Rectal smooth muscle tissue (tissue), 1 donor: ENCODE results near the gene SAPCD1.

ENCODE experiments used
- H3K27ac ChIP-seq: one replicate; pipeline ENCODE4 v1.7.0; 2013; ENCODE audit warnings: low read depth, low read length, inconsistent platforms
- H3K27me3 ChIP-seq: one replicate; pipeline ENCODE4 v1.7.0; 2013; ENCODE audit warnings: low read length; ENCODE audit not compliant: control insufficient read depth, insufficient read depth
- H3K36me3 ChIP-seq: one replicate; pipeline ENCODE4 v1.7.0; 2013; ENCODE audit warnings: low read length; ENCODE audit not compliant: control insufficient read depth, insufficient read depth
- H3K4me1 ChIP-seq: one replicate; pipeline ENCODE4 v1.7.0; 2013; ENCODE audit warnings: low read length; ENCODE audit not compliant: control insufficient read depth, insufficient read depth
- H3K4me3 ChIP-seq: one replicate; pipeline ENCODE4 v1.7.0; 2013; ENCODE audit warnings: low read length
- H3K9ac ChIP-seq: one replicate; pipeline ENCODE4 v1.7.0; 2013; ENCODE audit warnings: low read length

SAPCD1 gene

DNA sequence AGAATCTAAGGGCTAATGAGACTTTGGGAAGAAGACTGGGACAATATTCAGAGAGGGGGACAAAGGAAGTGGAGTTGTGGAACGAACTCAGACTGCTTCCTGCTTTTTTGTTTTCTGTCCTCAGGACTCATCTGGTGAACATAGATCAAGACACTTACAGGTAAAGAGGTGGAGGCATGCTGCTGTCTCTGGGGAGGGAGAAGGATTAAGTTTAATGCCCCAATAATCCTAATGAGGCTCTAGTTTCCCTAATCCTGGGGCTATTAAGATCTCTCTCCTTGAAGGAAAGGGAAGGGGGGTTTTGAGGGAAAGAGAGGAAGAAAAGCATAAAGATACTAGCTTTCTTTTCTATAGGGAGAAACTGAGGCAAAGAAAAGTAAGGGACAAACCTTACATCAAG is 18.0 kb upstream of the SAPCD1 start:
- Histone ChIP-seq H3K27ac (no peak overlapping the region), H3K4me1 (no peaks in the 10 kb centered on the region), H3K36me3 (no peaks in the 10 kb centered on the region), H3K4me3 (no peak overlapping the region), H3K9ac (no peak overlapping the region), H3K27me3 (no peaks in the 10 kb centered on the region)

DNA sequence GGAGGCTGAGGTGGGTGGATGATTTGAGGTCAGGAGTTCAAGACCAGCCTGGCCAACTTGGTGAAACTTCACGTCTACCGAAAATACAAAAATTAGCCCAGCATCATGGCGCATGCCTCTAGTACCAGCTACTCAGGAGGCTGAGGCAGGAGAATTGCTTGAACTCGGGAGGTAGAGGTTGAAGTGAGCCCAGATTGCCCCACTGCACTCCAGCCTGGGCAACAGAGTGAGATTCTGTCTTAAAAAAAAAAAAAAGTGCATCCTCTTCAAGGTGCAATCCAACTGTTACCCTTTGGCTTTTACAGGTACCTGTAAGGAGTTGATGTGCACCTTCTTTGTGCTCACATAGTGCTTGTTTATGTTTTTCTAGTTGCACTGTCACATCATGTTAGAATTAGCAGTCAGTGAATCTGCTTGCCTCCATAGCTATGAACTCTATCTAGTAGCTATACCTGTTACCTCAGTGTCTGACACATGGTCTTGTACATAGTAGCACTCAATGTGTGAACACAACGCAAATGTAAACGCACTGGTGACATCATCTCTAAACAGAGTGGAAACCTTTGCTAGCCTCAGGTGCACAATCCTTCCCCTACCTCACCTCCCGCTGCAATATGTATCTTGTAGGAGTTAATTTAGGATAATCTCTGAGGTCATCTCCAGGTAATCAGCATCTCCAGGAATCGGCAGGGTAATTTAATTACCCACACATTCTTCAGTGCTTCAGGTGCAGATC is 13.0 kb upstream of the SAPCD1 start:
- Histone ChIP-seq H3K9ac (no peak overlapping the region), H3K4me1 (no peaks in the 10 kb centered on the region), H3K4me3 (no peak overlapping the region), H3K27me3 (no peaks in the 10 kb centered on the region), H3K27ac (no peak overlapping the region), H3K36me3 (no peaks in the 10 kb centered on the region)

DNA sequence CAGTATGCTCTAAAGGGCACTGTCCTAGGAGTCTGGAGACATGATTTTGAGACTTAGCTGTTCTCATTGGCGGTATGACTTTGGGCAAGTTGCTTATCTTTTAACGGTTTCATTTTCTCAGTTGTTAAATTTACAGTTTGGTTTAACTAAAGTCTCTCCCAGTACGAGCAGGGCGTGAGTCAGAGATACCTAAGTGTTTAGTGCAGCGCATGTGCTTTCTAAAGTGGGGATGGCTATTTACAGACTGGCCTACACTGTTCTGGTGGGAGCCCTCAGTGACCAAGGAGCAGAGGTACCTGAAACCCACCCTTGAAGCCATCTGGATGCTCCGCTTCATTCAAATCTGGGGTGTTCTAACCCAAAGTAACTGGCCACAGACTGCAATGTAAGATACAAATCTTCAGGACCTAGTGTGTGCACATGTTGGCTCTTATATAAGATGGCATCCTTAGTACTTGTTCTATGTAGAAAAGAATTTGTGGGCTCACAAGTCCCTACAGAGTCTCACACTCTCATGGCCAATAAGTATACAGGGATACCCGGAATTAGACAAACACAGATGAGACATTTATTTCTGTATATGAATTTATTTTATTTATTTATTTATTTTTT is 11.9 kb upstream of the SAPCD1 start:
- no peaks in the 10 kb centered on the region for H3K36me3 ChIP-seq
- H3K9ac ChIP-seq = no peak overlapping the region
- no peaks in the 10 kb centered on the region for H3K27me3 ChIP-seq
- H3K4me1 ChIP-seq = no peaks in the 10 kb centered on the region
- H3K4me3 ChIP-seq = no peak overlapping the region
- H3K27ac ChIP-seq = no peak overlapping the region

DNA sequence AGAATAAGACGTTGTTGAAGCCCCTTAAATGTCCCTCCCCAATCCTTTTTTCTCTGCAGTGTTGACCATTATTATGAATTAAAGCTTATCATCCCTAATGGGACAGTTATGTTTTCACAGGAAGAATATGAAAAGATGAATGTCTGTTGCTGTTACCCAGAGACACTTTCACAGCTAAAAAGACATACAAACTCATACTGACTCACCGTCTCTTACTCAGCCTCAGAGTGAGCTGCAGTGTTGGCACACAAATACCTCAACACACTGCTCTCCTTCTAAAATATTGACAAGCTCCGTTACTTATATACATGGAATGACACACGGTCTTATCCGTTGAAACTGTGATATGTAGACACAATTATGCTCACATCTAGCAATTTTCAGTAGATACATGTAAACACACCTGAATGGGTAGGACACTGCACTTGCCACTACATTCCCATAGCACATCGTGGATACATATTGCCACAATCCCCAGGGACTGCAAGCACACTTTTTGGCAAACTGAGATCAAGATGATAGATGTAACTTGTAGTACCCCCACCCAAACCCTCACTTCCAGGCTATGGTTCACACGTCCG is 9.6 kb upstream of the SAPCD1 start:
- Histone ChIP-seq H3K4me3 (no peak overlapping the region), H3K36me3 (no peaks in the 10 kb centered on the region), H3K27ac (no peak overlapping the region), H3K4me1 (no peaks in the 10 kb centered on the region), H3K9ac (no peak overlapping the region), H3K27me3 (no peaks in the 10 kb centered on the region)

GRCh38 chr6:31758281-31758680 is 4.2 kb upstream of the SAPCD1 start:
- Histone ChIP-seq H3K27me3 (no peaks in the 10 kb centered on the region), H3K36me3 (no peaks in the 10 kb centered on the region)

DNA sequence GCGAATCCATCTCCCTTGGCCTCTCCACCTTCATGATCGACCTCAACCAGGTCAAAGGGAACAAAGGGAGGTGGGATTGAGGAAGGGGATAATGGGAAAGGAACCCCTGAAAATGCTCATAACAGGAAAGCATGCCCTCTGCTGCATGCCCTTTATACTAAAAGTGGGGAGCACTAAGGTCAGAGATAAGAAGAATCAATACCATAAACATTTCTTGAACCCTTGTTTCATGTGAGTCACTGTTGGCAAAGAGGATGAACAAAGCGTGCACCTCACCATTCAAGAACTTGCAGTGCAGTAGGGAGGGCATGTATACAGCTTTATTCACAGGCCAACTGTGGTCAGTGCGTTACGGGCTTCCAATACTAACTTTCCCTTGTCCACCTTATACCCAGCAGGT is 1.7 kb upstream of the SAPCD1 start:
- Histone ChIP-seq H3K27ac (no peak overlapping the region), H3K4me3 (no peak overlapping the region), H3K36me3 (no peaks in the 10 kb centered on the region), H3K9ac (no peak overlapping the region), H3K4me1 (no peaks in the 10 kb centered on the region), H3K27me3 (no peaks in the 10 kb centered on the region)

More at GRCh38 chr6:31758281-31758680, 4.2 kb upstream of the SAPCD1 start:
- Histone ChIP-seq H3K4me3 (no peak overlapping the region), H3K9ac (no peak overlapping the region), H3K4me1 (no peaks in the 10 kb centered on the region), H3K27ac (no peak overlapping the region)

DNA sequence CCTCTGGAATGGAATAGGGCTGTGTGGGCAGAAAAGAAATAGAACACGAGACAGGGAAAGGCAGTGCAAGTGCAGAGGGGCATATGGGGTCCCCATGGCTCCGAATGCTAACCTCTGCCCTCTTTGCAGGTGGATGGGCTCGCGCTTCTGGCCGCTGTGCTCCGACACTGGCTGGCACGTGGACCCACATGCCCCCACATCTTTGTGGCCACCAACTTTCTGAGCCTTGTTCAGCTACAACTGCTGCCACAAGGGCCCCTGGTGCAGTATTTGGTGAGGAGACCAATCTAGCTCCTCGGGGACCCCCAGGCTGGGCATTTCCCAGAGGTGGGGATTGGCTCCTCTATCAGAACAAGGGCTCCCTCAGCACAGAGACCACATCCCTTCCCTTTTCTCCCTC is 1.1 kb upstream of the SAPCD1 start:
- no peak overlapping the region for H3K27ac ChIP-seq
- no peak overlapping the region for H3K4me3 ChIP-seq
- H3K4me1 ChIP-seq = no peaks in the 10 kb centered on the region
- H3K9ac ChIP-seq = no peak overlapping the region
- no peaks in the 10 kb centered on the region for H3K36me3 ChIP-seq
- H3K27me3 ChIP-seq = no peaks in the 10 kb centered on the region

GRCh38 chr6:31762878-31763618 is 592 bp downstream of the SAPCD1 start:
- Histone ChIP-seq H3K9ac (no peak overlapping the region), H3K4me3 (no peak overlapping the region), H3K27ac (no peak overlapping the region), H3K27me3 (no peaks in the 10 kb centered on the region), H3K4me1 (no peaks in the 10 kb centered on the region), H3K36me3 (no peaks in the 10 kb centered on the region)

- no peaks in the 10 kb centered on the region for H3K27me3 ChIP-seq
- no peak overlapping the region for H3K4me3 ChIP-seq
- H3K4me1 ChIP-seq = no peaks in the 10 kb centered on the region
- no peak overlapping the region for H3K27ac ChIP-seq
- no peaks in the 10 kb centered on the region for H3K36me3 ChIP-seq
- no peak overlapping the region for H3K9ac ChIP-seq
Measured at GRCh38 chr6:31763619-31763940, 1.1 kb downstream of the SAPCD1 start.

DNA sequence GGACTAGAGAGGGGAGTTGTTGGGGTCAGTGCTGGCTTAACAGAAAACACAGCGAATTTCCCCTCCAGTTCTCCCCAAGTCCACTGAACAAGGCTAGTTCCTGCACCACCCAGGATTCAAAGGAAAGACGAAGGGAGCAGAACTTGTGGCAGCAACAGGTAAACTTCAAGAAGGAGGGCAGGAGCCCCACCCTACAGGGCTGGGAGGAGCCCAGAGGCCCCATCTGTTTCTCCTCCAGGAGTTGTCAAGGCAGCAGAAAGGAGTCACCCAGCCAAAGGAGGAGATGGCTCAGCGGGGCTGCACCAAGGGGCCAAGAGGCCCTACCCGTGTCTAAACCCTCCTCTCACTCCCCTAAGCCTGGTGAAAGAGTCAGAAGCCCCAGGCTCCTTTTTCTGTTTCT is 1.7 kb downstream of the SAPCD1 start:
- H3K27ac ChIP-seq = no peak overlapping the region
- no peaks in the 10 kb centered on the region for H3K4me1 ChIP-seq
- no peak overlapping the region for H3K9ac ChIP-seq
- no peaks in the 10 kb centered on the region for H3K36me3 ChIP-seq
- no peaks in the 10 kb centered on the region for H3K27me3 ChIP-seq
- H3K4me3 ChIP-seq = no peak overlapping the region

- no peaks in the 10 kb centered on the region for H3K27me3 ChIP-seq
- no peak overlapping the region for H3K4me3 ChIP-seq
- H3K4me1 ChIP-seq = no peaks in the 10 kb centered on the region
- no peaks in the 10 kb centered on the region for H3K36me3 ChIP-seq
- no peak overlapping the region for H3K27ac ChIP-seq
- no peak overlapping the region for H3K9ac ChIP-seq
Measured at GRCh38 chr6:31765559-31765909, 3.1 kb downstream of the SAPCD1 start.

GRCh38 chr6:31765910-31766794 is 3.7 kb downstream of the SAPCD1 start:
- Histone ChIP-seq H3K4me1 (no peaks in the 10 kb centered on the region), H3K36me3 (no peaks in the 10 kb centered on the region), H3K9ac (no peak overlapping the region), H3K27ac (no peak overlapping the region), H3K4me3 (peak overlapping the region; percentile 18), H3K27me3 (no peaks in the 10 kb centered on the region)
